Naive thymus-derived CD4-positive, alpha-beta T cell (primary cell): ENCODE results near the gene DCDC2. TPM values are rescaled to one million over a fixed set of nuclear protein-coding genes. Genes with fewer than 3 reads are reported as not detected.

Source experiments
- ATAC-seq: fragments of 150-1000 bp; cut with Tn5 transposase; 2 replicates; pipeline ENCODE4 v1.10.0; 2021; ENCODE audit warnings: mild to moderate bottlenecking, moderate library complexity
- CTCF ChIA-PET: fragments of 350-600 bp; sonication (Branson Sonifier 250); formaldehyde crosslinking; loops from one replicate; lab custom pipeline; 2021; ENCODE audit warnings: antibody characterized with exemption; lab: Charles Lee
- POLR2A ChIA-PET: fragments of 350-600 bp; sonication (Branson Sonifier 250); formaldehyde crosslinking; loops from one replicate; lab custom pipeline; 2021; ENCODE audit warnings: antibody characterized with exemption, inconsistent platforms; lab: Charles Lee
- DNase-seq, 9 donors: peaks; one replicate each; pipeline versions ENCODE4 v3.0.0 to v3.0.0-alpha.2; 2020 to 2022; ENCODE audit warnings: mixed read lengths in 1 of 9
- H3K27ac ChIP-seq: one replicate; pipeline ENCODE4 v1.7.0; 2013; ENCODE audit warnings: mild to moderate bottlenecking, low read depth, low read length, moderate library complexity
- H3K27me3 ChIP-seq, 2 donors: one replicate each; pipeline ENCODE4 v1.7.0; 2013; ENCODE audit warnings: low read length in 2 of 2, mild to moderate bottlenecking in 2 of 2, moderate library complexity in 2 of 2; ENCODE audit not compliant: control insufficient read depth in 2 of 2, insufficient read depth in 2 of 2
- H3K36me3 ChIP-seq, 3 experiments: 1 replicate in 2 of 3; 2 replicates in 1 of 3; pipeline ENCODE4 v1.7.0; 2013; ENCODE audit warnings: low read length in 3 of 3, mild to moderate bottlenecking in 3 of 3, moderate library complexity in 1 of 3; ENCODE audit not compliant: insufficient read depth in 3 of 3, control insufficient read depth in 2 of 3
- H3K4me1 ChIP-seq, 2 donors: one replicate each; pipeline ENCODE4 v1.7.0; 2013; ENCODE audit warnings: low read length in 2 of 2, mild to moderate bottlenecking in 2 of 2, moderate library complexity in 1 of 2; ENCODE audit not compliant: control insufficient read depth in 2 of 2, insufficient read depth in 2 of 2
- H3K4me3 ChIP-seq: 2 replicates; pipeline ENCODE4 v1.7.0; 2013; ENCODE audit warnings: mild to moderate bottlenecking, low read length
- H3K9me3 ChIP-seq, 3 experiments: 1 replicate in 2 of 3; 2 replicates in 1 of 3; pipeline ENCODE4 v1.7.0; 2013; ENCODE audit warnings: low read length in 3 of 3; ENCODE audit not compliant: control insufficient read depth in 2 of 3
- H3K27ac Mint-ChIP-seq, 9 donors: one replicate each; pipeline ENCODE4 v1.8.0; 2020 to 2022; ENCODE audit warnings: mixed read lengths in 9 of 9, mild to moderate bottlenecking in 8 of 9, moderate library complexity in 5 of 9, inconsistent platforms in 2 of 9
- H3K27me3 Mint-ChIP-seq, 5 donors: one replicate each; pipeline ENCODE4 v1.8.0; 2021 to 2022; ENCODE audit warnings: mixed read lengths in 5 of 5, mild to moderate bottlenecking in 1 of 5
- H3K36me3 Mint-ChIP-seq, 5 donors: one replicate each; pipeline ENCODE4 v1.8.0; 2020 to 2022; ENCODE audit warnings: mixed read lengths in 5 of 5, mild to moderate bottlenecking in 3 of 5, inconsistent platforms in 1 of 5
- H3K4me1 Mint-ChIP-seq, 7 donors: one replicate each; pipeline ENCODE4 v1.8.0; 2020 to 2022; ENCODE audit warnings: mixed read lengths in 7 of 7, mild to moderate bottlenecking in 3 of 7, inconsistent platforms in 1 of 7
- H3K4me3 Mint-ChIP-seq, 10 donors: one replicate each; pipeline ENCODE4 v1.8.0; 2020 to 2022; ENCODE audit warnings: mild to moderate bottlenecking in 10 of 10, mixed read lengths in 10 of 10, moderate library complexity in 6 of 10, inconsistent platforms in 2 of 10
- H3K9me3 Mint-ChIP-seq, 11 donors: one replicate each; pipeline ENCODE4 v1.8.0; 2020 to 2022; ENCODE audit warnings: mixed read lengths in 11 of 11, mild to moderate bottlenecking in 4 of 11, inconsistent platforms in 1 of 11, moderate library complexity in 1 of 11
- intact Hi-C, 2 donors: fragments of 100-400 bp; cut with micrococcal nuclease; formaldehyde crosslinking; loops; one replicate each; pipeline ENCODE4 v1.15.1; 2023
- polyA plus RNA-seq, 2 donors: library from polyadenylated mRNA; unstranded; fragments of 300-500 nt; fragmentation: Illumina TruSeq; gene quantifications; one replicate each; pipeline ENCODE4 v1.2.3, GENCODE V29; 2021
- total RNA-seq, 6 experiments: library from RNA in 5 of 6; stranded (reverse) in 5 of 6; gene quantifications; 1 replicate in 5 of 6; 2 replicates in 1 of 6; pipeline ENCODE4 v1.2.3 and lab custom pipeline; 2021 to 2026

Gene DCDC2
- total and polyA plus RNA-seq, 7 experiments from 2014 or later = 0.24 to 0.92 TPM; not detected in 5

DNA sequence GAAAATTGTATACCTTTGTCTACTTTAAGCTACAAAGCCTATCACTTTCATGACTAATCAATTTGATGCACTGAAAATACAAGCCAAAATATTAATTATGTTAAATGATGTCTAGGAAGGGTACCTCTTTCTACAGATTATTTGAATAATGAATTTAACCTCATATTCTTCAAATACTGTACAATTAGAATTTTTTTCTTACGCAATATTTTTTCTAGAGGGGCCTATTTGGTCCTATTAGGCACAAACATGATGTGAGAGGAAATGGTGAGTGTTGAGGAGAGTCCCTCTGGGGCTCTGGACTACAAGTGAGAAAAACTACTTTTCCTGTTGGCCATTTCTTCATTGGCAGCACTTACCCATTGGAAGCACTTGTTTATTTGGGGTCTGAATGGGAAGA, 5.4 kb downstream of the DCDC2 start:
- Mint-ChIP-seq H3K4me1 (peaks cover 0 to 11% (median under 1%) of the 10 kb centered on the region in 7 donors), H3K4me3 (no peak overlapping the region), H3K9me3 (no peaks in the 10 kb centered on the region), H3K27me3 (peaks cover 0 to 57% (median 9%) of the 10 kb centered on the region in 5 donors), H3K27ac (no peak overlapping the region), H3K36me3 (no peaks in the 10 kb centered on the region)
- H3K36me3 ChIP-seq = no peaks in the 10 kb centered on the region
- H3K27ac ChIP-seq = no peak overlapping the region
- no peaks in the 10 kb centered on the region for H3K27me3 ChIP-seq
- POLR2A ChIA-PET = no interaction called here
- no peak for DNase-seq
- CTCF ChIA-PET = interaction anchor here (1.4 kb wide), 1 partner anchor 69 kb away, joined by 5 read pairs; no protein-coding TSS in a partner anchor
- no peaks in the 10 kb centered on the region for H3K4me1 ChIP-seq
- no peak for ATAC-seq
- intact Hi-C loops = no loop called here
- H3K4me3 ChIP-seq = no peak overlapping the region
- H3K9me3 ChIP-seq = no peaks in the 10 kb centered on the region

DNA sequence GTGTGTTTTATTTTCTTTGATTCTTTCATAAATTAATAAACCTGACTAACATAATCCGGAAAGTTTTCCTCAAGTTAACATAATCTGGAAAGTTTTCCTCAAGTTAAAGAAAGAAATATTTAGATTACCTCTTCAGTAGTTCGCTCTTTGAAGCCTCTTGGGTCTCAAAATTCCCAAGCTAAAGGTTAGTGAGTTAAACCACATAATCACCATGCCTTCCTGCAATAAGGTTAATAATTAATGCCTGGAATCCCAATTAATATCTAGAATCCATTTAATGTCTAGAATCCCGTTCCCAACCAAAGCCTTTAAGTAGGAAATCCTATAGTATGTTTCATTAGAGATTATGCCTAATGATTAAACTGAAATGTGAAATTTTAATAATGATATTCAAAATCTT, 12.9 kb downstream of the DCDC2 start:
- Mint-ChIP-seq H3K36me3 (no peaks in the 10 kb centered on the region), H3K27me3 (peaks cover 24 to 56% (median 44%) of the 10 kb centered on the region in 5 donors), H3K4me1 (no peaks in the 10 kb centered on the region), H3K27ac (no peak overlapping the region), H3K4me3 (no peak overlapping the region), H3K9me3 (peaks cover 0 to 4% (median 0%) of the 10 kb centered on the region in 11 donors)
- H3K4me1 ChIP-seq = no peaks in the 10 kb centered on the region
- H3K27ac ChIP-seq = no peak overlapping the region
- H3K36me3 ChIP-seq = no peaks in the 10 kb centered on the region
- H3K9me3 ChIP-seq = no peaks in the 10 kb centered on the region
- CTCF ChIA-PET = no interaction called here
- H3K4me3 ChIP-seq = no peak overlapping the region
- intact Hi-C loops = no loop called here
- ATAC-seq = no peak
- H3K27me3 ChIP-seq = no peaks in the 10 kb centered on the region
- DNase-seq = no peak
- POLR2A ChIA-PET = interaction anchor here (0.6 kb wide), 1 partner anchor 366 kb away, joined by 3 read pairs; no protein-coding TSS in a partner anchor

DNA sequence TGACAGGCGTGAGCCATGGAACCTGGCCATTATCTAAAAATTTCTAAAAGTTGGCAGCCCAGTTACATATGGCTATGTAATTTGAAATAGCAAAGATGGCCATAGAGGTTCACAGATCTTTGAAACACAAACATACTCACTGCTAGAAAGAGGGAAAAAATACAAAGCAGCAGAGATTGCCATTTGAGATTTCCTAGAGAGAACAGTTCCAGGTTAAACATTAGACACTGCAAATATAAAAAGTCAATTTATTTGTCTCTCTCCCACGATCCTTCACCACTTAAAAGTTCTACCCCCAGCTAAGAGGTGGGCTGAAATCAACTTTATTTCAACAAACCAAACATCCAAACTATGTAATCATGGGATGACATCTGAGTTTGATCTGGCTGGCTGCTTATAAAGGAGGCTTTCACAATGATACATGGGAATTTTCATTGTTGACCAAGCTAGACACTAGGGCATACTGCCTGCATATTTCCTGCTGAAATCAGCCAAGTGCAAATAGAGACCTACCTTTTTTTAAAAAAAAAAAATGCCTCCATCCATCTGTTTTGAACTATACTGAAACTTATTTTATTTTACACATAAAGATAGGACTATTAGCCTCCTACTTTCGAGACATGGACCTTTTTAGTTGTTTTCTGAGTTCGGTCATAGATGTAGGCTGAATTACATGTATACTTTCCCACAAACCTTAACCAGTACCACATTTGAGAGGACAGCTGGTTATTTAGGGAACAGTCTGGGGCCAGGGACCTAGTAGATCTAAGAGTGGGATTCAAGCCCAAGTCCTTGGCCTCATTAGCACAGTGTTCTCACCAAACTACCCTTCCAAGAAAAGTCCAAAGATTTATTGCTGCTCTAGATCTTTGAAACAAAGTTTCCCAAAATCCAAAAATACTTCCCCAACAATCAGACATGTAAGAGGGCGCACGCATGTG, 16.6 kb downstream of the DCDC2 start:
- intact Hi-C loops = no loop called here
- Mint-ChIP-seq H3K27ac (no peak overlapping the region), H3K36me3 (peaks cover 0 to 14% (median 4%) of the 10 kb centered on the region in 5 donors), H3K4me3 (no peak overlapping the region), H3K27me3 (peaks cover 9 to 59% (median 35%) of the 10 kb centered on the region in 5 donors), H3K9me3 (peaks cover 10 to 26% (median 16%) of the 10 kb centered on the region in 11 donors), H3K4me1 (no peaks in the 10 kb centered on the region)
- POLR2A ChIA-PET = no interaction called here
- no peaks in the 10 kb centered on the region for H3K27me3 ChIP-seq
- H3K27ac ChIP-seq = no peak overlapping the region
- H3K9me3 ChIP-seq = peaks cover 0 to 5% (median 0%) of the 10 kb centered on the region in 3 experiments
- H3K4me3 ChIP-seq = no peak overlapping the region
- H3K36me3 ChIP-seq = no peaks in the 10 kb centered on the region
- CTCF ChIA-PET = interaction anchor here (0.6 kb wide), 1 partner anchor 10 kb away, joined by 3 read pairs; no protein-coding TSS in a partner anchor
- no peaks in the 10 kb centered on the region for H3K4me1 ChIP-seq
- ATAC-seq (no peak), DNase-seq (no peak)

DNA sequence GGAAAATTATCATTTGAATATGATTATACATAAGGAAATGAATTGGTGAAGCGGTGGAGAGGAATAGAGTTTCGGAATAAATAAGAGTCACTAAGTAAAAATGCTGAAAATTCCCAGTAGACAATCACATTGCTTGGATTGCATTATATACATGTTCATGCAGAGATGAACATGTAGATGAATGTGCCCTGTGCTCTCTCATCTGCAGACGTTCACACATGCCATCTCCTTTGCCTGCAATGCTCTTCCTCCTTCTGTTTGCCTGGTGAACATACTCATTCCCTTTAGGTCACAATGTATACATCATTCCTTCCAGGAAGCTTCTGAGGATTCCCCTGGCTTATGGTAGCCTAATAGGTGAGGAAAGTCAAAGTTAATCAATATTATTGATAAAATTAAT, 17.9 kb downstream of the DCDC2 start:
- DNase-seq = no peak
- Mint-ChIP-seq H3K36me3 (peaks cover 0 to 14% (median 4%) of the 10 kb centered on the region in 5 donors), H3K9me3 (peaks cover 10 to 26% (median 16%) of the 10 kb centered on the region in 11 donors), H3K27me3 (peaks cover 9 to 48% (median 25%) of the 10 kb centered on the region in 5 donors), H3K27ac (no peak overlapping the region), H3K4me1 (no peaks in the 10 kb centered on the region), H3K4me3 (no peak overlapping the region)
- H3K36me3 ChIP-seq = no peaks in the 10 kb centered on the region
- no peaks in the 10 kb centered on the region for H3K4me1 ChIP-seq
- H3K27ac ChIP-seq = no peak overlapping the region
- CTCF ChIA-PET = no interaction called here
- H3K9me3 ChIP-seq = peaks cover 0 to 5% (median 0%) of the 10 kb centered on the region in 3 experiments
- no peak overlapping the region for H3K4me3 ChIP-seq
- intact Hi-C loops = no loop called here
- no peak for ATAC-seq
- no peaks in the 10 kb centered on the region for H3K27me3 ChIP-seq
- POLR2A ChIA-PET = no interaction called here

DNA sequence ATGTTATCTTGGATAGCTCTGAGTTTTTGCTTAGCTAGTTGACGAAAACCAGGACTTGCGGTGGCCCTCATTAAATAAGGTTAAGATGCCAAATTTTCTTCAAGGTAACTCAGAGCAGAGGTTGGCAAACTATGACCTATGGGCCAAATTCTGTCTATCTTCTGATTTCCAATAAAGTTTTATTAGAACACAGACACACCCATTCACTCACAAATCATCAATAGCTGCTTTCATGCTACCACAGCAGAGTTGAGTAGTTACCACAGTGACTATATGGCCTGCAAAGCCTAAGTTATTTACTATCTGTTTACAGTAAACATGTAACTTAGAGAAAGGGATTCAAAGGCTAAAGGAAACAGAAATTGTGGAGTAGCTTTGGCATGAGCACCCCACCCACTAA, 23.6 kb downstream of the DCDC2 start:
- ChIA-PET POLR2A (no interaction called here), CTCF (interaction anchor here (0.6 kb wide), 1 partner anchor 350 kb away, joined by 3 read pairs; no protein-coding TSS in a partner anchor)
- Histone ChIP-seq H3K9me3 (peaks cover 0 to 5% (median 0%) of the 10 kb centered on the region in 3 experiments), H3K27ac (no peak overlapping the region), H3K36me3 (no peaks in the 10 kb centered on the region), H3K27me3 (no peaks in the 10 kb centered on the region), H3K4me3 (no peak overlapping the region), H3K4me1 (no peaks in the 10 kb centered on the region)
- H3K9me3 Mint-ChIP-seq = peaks cover 10 to 22% (median 15%) of the 10 kb centered on the region in 11 donors
- ATAC-seq (no peak), DNase-seq (no peak)
- H3K4me3 Mint-ChIP-seq = no peak overlapping the region
- no peaks in the 10 kb centered on the region for H3K4me1 Mint-ChIP-seq
- intact Hi-C loops = no loop called here
- peaks cover 0 to 18% (median 8%) of the 10 kb centered on the region in 5 donors for H3K27me3 Mint-ChIP-seq
- no peak overlapping the region for H3K27ac Mint-ChIP-seq
- peaks cover 0 to 12% (median 4%) of the 10 kb centered on the region in 5 donors for H3K36me3 Mint-ChIP-seq

DNA sequence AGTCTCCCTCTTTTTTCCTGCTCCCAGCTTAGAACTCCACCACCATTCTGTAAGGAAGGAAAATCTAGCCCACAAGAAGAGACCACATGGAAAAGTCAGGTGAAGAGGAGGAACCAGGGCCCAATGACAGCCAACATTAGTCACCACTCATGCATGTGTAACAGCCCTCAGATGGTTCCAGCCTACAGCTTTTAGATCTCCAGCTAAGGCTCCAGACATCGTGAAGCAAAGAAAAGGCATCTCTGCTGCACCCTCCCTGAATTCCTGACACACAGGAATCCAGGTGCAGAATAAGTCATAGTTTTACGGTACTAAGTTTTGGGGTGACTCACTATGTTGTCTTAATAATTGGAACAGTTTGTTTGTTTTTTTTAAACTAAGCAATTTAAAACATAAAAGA, 25.5 kb downstream of the DCDC2 start:
- peaks cover 0 to 15% (median 10%) of the 10 kb centered on the region in 5 donors for H3K27me3 Mint-ChIP-seq
- H3K4me1 ChIP-seq = no peaks in the 10 kb centered on the region
- H3K4me3 Mint-ChIP-seq = no peak overlapping the region
- peaks cover 0 to 5% (median 1%) of the 10 kb centered on the region in 11 donors for H3K9me3 Mint-ChIP-seq
- no peak overlapping the region for H3K4me3 ChIP-seq
- no peak overlapping the region for H3K27ac ChIP-seq
- H3K4me1 Mint-ChIP-seq = no peaks in the 10 kb centered on the region
- ChIA-PET CTCF (no interaction called here), POLR2A (no interaction called here)
- H3K27ac Mint-ChIP-seq = no peak overlapping the region
- H3K27me3 ChIP-seq = no peaks in the 10 kb centered on the region
- intact Hi-C loops = no loop called here
- ATAC-seq = no peak
- H3K36me3 Mint-ChIP-seq = no peaks in the 10 kb centered on the region
- no peaks in the 10 kb centered on the region for H3K36me3 ChIP-seq
- H3K9me3 ChIP-seq = no peaks in the 10 kb centered on the region
- no peak for DNase-seq
